Measurements from ENCODE around the gene ZNF507.

DNA sequence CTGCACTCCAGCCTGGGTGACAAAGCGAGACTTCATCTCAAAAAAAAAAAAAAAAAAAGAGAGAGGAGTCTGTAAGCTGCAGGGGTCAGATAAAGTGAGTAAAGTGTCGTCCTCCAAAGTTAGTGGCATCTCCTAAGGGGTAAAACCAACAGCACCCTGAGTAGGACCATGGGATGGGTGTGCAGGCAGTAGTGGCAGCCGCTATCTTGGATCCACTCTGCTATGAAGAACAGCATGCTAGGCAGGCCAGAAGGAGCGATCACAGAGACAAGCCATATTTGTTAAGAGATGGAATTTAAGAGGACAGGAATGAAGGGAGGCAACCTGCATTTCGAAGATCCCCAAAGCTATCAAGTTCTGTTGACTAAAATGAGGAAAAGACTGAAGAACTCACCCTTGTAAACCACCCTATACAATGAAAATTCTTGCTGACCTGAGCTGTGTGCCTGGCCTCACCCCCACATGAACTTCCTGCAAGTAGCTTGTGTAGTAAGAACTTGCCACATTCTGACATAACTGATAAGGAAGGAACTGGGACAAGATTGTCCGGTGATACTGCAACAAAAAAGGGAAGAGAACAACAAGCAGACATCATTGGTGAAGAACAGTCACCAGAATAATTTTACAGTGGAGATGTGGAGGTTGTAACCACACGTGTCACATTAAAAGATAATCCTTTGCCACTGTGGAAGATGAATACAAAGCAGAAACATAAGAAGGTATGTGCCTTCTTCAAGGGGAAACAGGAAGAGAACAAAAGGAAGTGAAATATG lies 76.4 kb downstream of the ZNF507 start:
- no peak for TF ChIP-seq RARB (CRISPR knock-in tag; IDR thresholded peaks at IDR 0.05)
- TF ChIP-seq ZNF565 (CRISPR knock-in tag; conservative IDR thresholded peaks at IDR 0.05; ENCODE audit: low read depth), result no peak
- no peak for TF ChIP-seq ZFP3 (CRISPR knock-in tag; IDR thresholded peaks at IDR 0.05)
- no peak for TF ChIP-seq PPARA (CRISPR knock-in tag; IDR thresholded peaks at IDR 0.05; ENCODE audit: borderline replicate concordance)
- TF ChIP-seq ZFP30 (CRISPR knock-in tag; IDR thresholded peaks at IDR 0.05), result no peak
- no peak for TF ChIP-seq ARNTL (CRISPR knock-in tag; IDR thresholded peaks at IDR 0.05; ENCODE audit: borderline replicate concordance, low read depth)
- TF ChIP-seq, protein P1, sequence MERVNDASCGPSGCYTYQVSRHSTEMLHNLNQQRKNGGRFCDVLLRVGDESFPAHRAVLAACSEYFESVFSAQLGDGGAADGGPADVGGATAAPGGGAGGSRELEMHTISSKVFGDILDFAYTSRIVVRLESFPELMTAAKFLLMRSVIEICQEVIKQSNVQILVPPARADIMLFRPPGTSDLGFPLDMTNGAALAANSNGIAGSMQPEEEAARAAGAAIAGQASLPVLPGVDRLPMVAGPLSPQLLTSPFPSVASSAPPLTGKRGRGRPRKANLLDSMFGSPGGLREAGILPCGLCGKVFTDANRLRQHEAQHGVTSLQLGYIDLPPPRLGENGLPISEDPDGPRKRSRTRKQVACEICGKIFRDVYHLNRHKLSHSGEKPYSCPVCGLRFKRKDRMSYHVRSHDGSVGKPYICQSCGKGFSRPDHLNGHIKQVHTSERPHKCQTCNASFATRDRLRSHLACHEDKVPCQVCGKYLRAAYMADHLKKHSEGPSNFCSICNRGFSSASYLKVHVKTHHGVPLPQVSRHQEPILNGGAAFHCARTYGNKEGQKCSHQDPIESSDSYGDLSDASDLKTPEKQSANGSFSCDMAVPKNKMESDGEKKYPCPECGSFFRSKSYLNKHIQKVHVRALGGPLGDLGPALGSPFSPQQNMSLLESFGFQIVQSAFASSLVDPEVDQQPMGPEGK (CRISPR knock-in tag; IDR thresholded peaks at IDR 0.05; ENCODE audit: borderline replicate concordance), result no peak

All from SK-N-SH treated with all-trans-retinoic acid at 6 μM for 48 hours (cell line).